SK-N-SH (cell line): Measurements from ENCODE around the gene KRT78. TPM values are rescaled to one million over a fixed set of nuclear protein-coding genes. Genes with fewer than 3 reads are reported as not detected.
"Not testable (repeated sequence)": the region's sequence is repeated elsewhere in the genome, so short reads cannot be mapped to it uniquely, and the experiment has no call there.

ENCODE experiments used
- CTCF ChIA-PET: fragments of 300-600, 350-600 bp; formaldehyde crosslinking; extraction: SDS; loops from one replicate; lab custom pipeline; 2021; lab: Yijun Ruan, JAX
- POLR2A ChIA-PET: fragments of 350-600 bp; sonication (Branson Sonifier 250); formaldehyde crosslinking; extraction: SDS; loops from one replicate; lab custom pipeline; 2020; ENCODE audit warnings: antibody characterized with exemption, inconsistent platforms; lab: Yijun Ruan, JAX
- DNase-seq: peaks from one replicate; pipeline ENCODE4 v3.0.0; 2012
- H2AFZ ChIP-seq: fragments of 200-600 bp; sonication (generic); 2 replicates; pipeline ENCODE4 v1.8.1; 2016; ENCODE audit warnings: antibody characterized with exemption, mild to moderate bottlenecking, low read depth
- H3F3A ChIP-seq: fragments of 200-600 bp; sonication (generic); replicated peaks from 2 replicates; pipeline ENCODE3; 2016; ENCODE audit warnings: antibody characterized with exemption, mild to moderate bottlenecking; ENCODE audit not compliant: insufficient read depth
- H3K27ac ChIP-seq, 2 experiments: fragments of 200-500 bp in 1 of 2; fragments of 200-600 bp in 1 of 2; sonication (Bioruptor generic) in 1 of 2; sonication (generic), shearing (Covaris generic) in 1 of 2; 2 replicates each; pipeline versions ENCODE4 v1.5.1 to v1.6.1; 2014 to 2016; ENCODE audit warnings: low read depth in 2 of 2, inconsistent platforms in 1 of 2, low read length in 1 of 2, mild to moderate bottlenecking in 1 of 2, mixed read lengths in 1 of 2
- H3K27me3 ChIP-seq: fragments of 200-600 bp; sonication (generic), shearing (Covaris generic); 2 replicates; pipeline ENCODE4 v1.6.1; 2016; ENCODE audit warnings: mixed run types; ENCODE audit not compliant: insufficient read depth
- H3K36me3 ChIP-seq, 2 experiments: fragments of 200-500 bp in 1 of 2; fragments of 200-600 bp in 1 of 2; sonication (Bioruptor generic) in 1 of 2; sonication (generic) in 1 of 2; replicated peaks in 1 of 2; 2 replicates each; pipeline versions ENCODE3 to v1.5.1; 2014 to 2016; ENCODE audit warnings: low read length in 1 of 2, mild to moderate bottlenecking in 1 of 2; ENCODE audit not compliant: insufficient read depth in 2 of 2, control insufficient read depth in 1 of 2
- H3K4me1 ChIP-seq, 2 experiments: fragments of 200-500 bp in 1 of 2; fragments of 200-600 bp in 1 of 2; sonication (Bioruptor generic) in 1 of 2; sonication (generic), shearing (Covaris generic) in 1 of 2; 2 replicates each; pipeline versions ENCODE4 v1.5.1 to v1.6.1; 2014 to 2016; ENCODE audit warnings: low read depth in 1 of 2, low read length in 1 of 2, mixed run types in 1 of 2; ENCODE audit not compliant: insufficient read depth in 2 of 2, control insufficient read depth in 1 of 2
- H3K4me2 ChIP-seq: fragments of 200-600 bp; sonication (generic), shearing (Covaris generic); 2 replicates; pipeline ENCODE4 v1.6.1; 2017; ENCODE audit warnings: mixed run types
- H3K4me3 ChIP-seq, 2 experiments: fragments of 200-500 bp in 1 of 2; fragments of 200-600 bp in 1 of 2; sonication (Bioruptor generic) in 1 of 2; sonication (generic), shearing (Covaris generic) in 1 of 2; 2 replicates each; pipeline versions ENCODE4 v1.5.1 to v1.8.1; 2014 to 2016; ENCODE audit warnings: low read depth in 2 of 2, inconsistent platforms in 1 of 2, low read length in 1 of 2, mild to moderate bottlenecking in 1 of 2, mixed read lengths in 1 of 2, moderate library complexity in 1 of 2
- H3K79me2 ChIP-seq: fragments of 200-600 bp; sonication (generic); 2 replicates; pipeline ENCODE4 v1.8.1; 2017; ENCODE audit warnings: mild to moderate bottlenecking; ENCODE audit not compliant: insufficient read depth
- H3K9ac ChIP-seq: fragments of 200-600 bp; sonication (generic); 2 replicates; pipeline ENCODE4 v1.6.1; 2017; ENCODE audit warnings: mixed run types
- H3K9me2 ChIP-seq: fragments of 200-600 bp; sonication (generic); 2 replicates; pipeline ENCODE4 v1.6.1; 2017; ENCODE audit warnings: mixed run types
- H3K9me3 ChIP-seq: fragments of 200-600 bp; sonication (generic); 2 replicates; pipeline ENCODE4 v1.6.1; 2017; ENCODE audit warnings: mixed run types, mild to moderate bottlenecking, moderate library complexity
- H4K20me1 ChIP-seq: fragments of 200-600 bp; sonication (generic); 2 replicates; pipeline ENCODE4 v1.6.1; 2017; ENCODE audit warnings: mild to moderate bottlenecking, mixed run types; ENCODE audit not compliant: insufficient read depth
- ELF1 ChIP-seq: IDR thresholded peaks from 2 replicates; pipeline ENCODE4 v1.4.0; 2012
- FOSL2 ChIP-seq: IDR thresholded peaks from 2 replicates; pipeline ENCODE4 v1.4.0; 2012; ENCODE audit warnings: low read depth, mild to moderate bottlenecking, moderate library complexity, borderline replicate concordance
- FOXM1 ChIP-seq: IDR thresholded peaks from 2 replicates; pipeline ENCODE4 v1.4.0; 2012; ENCODE audit warnings: low read depth, mild to moderate bottlenecking
- JUND ChIP-seq: IDR thresholded peaks from 2 replicates; pipeline ENCODE4 v1.4.0; 2012
- NFIC ChIP-seq: IDR thresholded peaks from 2 replicates; pipeline ENCODE4 v1.4.0; 2012; ENCODE audit warnings: borderline replicate concordance
- POLR2AphosphoS5 ChIP-seq: IDR thresholded peaks from 2 replicates; pipeline ENCODE4 v1.6.1; 2012; ENCODE audit warnings: low read depth, low read length
- RCOR1 ChIP-seq: fragments of 150-350 bp; IDR thresholded peaks from 2 replicates; pipeline ENCODE4 v1.6.1; 2017; ENCODE audit warnings: antibody characterized with exemption, low read length
- RFX5 ChIP-seq: IDR thresholded peaks from 2 replicates; pipeline ENCODE4 v1.6.1; 2012; ENCODE audit warnings: mild to moderate bottlenecking, improper control_type of control experiment, low read length
- TAF1 ChIP-seq: IDR thresholded peaks from 2 replicates; pipeline ENCODE4 v1.6.1; 2012; ENCODE audit warnings: low read depth, mild to moderate bottlenecking, low read length, moderate library complexity, borderline replicate concordance
- TCF12 ChIP-seq: IDR thresholded peaks from 2 replicates; pipeline ENCODE4 v1.4.0; 2012
- WGBS: methylation state at CpG from one replicate; pipeline ENCODE4 v1.1.6; 2017; ENCODE audit warnings: low lambda C conversion rate; 5-methylcytosine and 5-hydroxymethylcytosine counted together
- polyA plus RNA-seq, 3 experiments: library from polyadenylated mRNA; depleted of rRNA; stranded (reverse); fragments of >200 nt; gene quantifications; 2 replicates each; pipeline ENCODE4 v1.2.3, GENCODE V29; 2012
- TF ChIP-seq, protein P1 (sequence below): fragments of 150-350 bp; IDR thresholded peaks from 2 replicates; pipeline ENCODE4 v1.6.1; 2016; ENCODE audit warnings: mild to moderate bottlenecking, low read depth, low read length
- TF ChIP-seq, protein P2 (sequence below): IDR thresholded peaks from 2 replicates; pipeline ENCODE4 v1.6.1; 2012; ENCODE audit warnings: mild to moderate bottlenecking, low read depth, low read length, moderate library complexity

KRT78 gene
- polyA plus RNA-seq, 1 of the 3 experiments (the other 2 are of a cell fraction), result not detected

- Histone ChIP-seq H3K79me2 (no peaks in the 10 kb centered on the region), H3K9me3 (no peaks in the 10 kb centered on the region), H3K27me3 (peaks cover 43% of the 10 kb centered on the region), H3K27ac (no peak overlapping the region), H3K4me2 (no peak overlapping the region), H3K9ac (no peak overlapping the region), H3K4me1 (no peaks in the 10 kb centered on the region), H3K36me3 (no peaks in the 10 kb centered on the region), H3F3A (no peaks in the 10 kb centered on the region), H2AFZ (no peak overlapping the region), H3K9me2 (no peaks in the 10 kb centered on the region), H3K4me3 (no peak overlapping the region), H4K20me1 (no peaks in the 10 kb centered on the region)
- POLR2A ChIA-PET, result no interaction called here
- CTCF ChIA-PET, result interaction anchor here (1.0 to 2.2 kb wide), 3 partner anchors 9 to 28 kb away, joined by 3 to 6 read pairs (median 4); no protein-coding TSS in a partner anchor
- TF ChIP-seq JUND (no peak), ELF1 (no peak), TAF1 (no peak), RCOR1 (no peak), NFIC (no peak), RFX5 (no peak), FOSL2 (no peak), TCF12 (no peak), POLR2AphosphoS5 (no peak), FOXM1 (no peak)
- TF ChIP-seq, protein P1, sequence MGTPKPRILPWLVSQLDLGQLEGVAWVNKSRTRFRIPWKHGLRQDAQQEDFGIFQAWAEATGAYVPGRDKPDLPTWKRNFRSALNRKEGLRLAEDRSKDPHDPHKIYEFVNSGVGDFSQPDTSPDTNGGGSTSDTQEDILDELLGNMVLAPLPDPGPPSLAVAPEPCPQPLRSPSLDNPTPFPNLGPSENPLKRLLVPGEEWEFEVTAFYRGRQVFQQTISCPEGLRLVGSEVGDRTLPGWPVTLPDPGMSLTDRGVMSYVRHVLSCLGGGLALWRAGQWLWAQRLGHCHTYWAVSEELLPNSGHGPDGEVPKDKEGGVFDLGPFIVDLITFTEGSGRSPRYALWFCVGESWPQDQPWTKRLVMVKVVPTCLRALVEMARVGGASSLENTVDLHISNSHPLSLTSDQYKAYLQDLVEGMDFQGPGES, result no peak
- TF ChIP-seq, protein P2, sequence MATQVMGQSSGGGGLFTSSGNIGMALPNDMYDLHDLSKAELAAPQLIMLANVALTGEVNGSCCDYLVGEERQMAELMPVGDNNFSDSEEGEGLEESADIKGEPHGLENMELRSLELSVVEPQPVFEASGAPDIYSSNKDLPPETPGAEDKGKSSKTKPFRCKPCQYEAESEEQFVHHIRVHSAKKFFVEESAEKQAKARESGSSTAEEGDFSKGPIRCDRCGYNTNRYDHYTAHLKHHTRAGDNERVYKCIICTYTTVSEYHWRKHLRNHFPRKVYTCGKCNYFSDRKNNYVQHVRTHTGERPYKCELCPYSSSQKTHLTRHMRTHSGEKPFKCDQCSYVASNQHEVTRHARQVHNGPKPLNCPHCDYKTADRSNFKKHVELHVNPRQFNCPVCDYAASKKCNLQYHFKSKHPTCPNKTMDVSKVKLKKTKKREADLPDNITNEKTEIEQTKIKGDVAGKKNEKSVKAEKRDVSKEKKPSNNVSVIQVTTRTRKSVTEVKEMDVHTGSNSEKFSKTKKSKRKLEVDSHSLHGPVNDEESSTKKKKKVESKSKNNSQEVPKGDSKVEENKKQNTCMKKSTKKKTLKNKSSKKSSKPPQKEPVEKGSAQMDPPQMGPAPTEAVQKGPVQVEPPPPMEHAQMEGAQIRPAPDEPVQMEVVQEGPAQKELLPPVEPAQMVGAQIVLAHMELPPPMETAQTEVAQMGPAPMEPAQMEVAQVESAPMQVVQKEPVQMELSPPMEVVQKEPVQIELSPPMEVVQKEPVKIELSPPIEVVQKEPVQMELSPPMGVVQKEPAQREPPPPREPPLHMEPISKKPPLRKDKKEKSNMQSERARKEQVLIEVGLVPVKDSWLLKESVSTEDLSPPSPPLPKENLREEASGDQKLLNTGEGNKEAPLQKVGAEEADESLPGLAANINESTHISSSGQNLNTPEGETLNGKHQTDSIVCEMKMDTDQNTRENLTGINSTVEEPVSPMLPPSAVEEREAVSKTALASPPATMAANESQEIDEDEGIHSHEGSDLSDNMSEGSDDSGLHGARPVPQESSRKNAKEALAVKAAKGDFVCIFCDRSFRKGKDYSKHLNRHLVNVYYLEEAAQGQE, result no peak
- DNase-seq, result no peak
- 49% methylated on average over 3 of the region's 3 CpGs for WGBS
Observed at GRCh38 chr12:52856787-52857186, 8.0 kb upstream of the KRT78 start.

DNA sequence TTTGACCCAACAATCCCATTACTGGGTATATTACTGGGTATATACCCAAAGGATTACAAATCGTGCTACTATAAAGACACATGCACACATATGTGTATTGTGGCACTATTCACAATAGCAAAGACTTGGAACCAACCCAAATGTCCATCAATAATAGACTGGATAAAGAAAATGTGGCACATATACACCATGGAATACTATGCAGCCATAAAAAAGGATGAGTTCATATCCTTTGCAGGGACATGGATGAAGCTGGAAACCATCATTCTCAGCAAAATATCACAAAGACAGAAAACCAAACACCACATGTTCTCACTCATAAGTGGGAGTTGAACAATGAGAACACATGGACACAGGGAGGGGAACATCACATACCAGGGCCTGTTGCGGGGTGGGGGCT, 7.3 kb upstream of the KRT78 start:
- H3K4me2 ChIP-seq, POLR2A ChIA-PET, H2AFZ ChIP-seq, H3K4me3 ChIP-seq, H4K20me1 ChIP-seq, H3K36me3 ChIP-seq, H3K27ac ChIP-seq, H3K79me2 ChIP-seq, DNase-seq, H3F3A ChIP-seq, H3K9me3 ChIP-seq, H3K9me2 ChIP-seq, H3K4me1 ChIP-seq, H3K9ac ChIP-seq: not testable (repeated sequence)
- CTCF ChIA-PET, result interaction anchor here (1.0 to 2.2 kb wide), 3 partner anchors 10 to 29 kb away, joined by 3 to 6 read pairs (median 4); no protein-coding TSS in a partner anchor
- 42% methylated on average over 2 of the region's 2 CpGs for WGBS
- H3K27me3 ChIP-seq, result peaks cover 43% of the 10 kb centered on the region
